Fibroblast of mammary gland (primary cell): ENCODE data around the gene PDRG1.

Experiments
- DNase-seq: peaks from one replicate; pipeline ENCODE4 v3.0.0-alpha.2; 2010; ENCODE audit warnings: low read depth
- H3K4me3 ChIP-seq: 2 replicates; pipeline ENCODE4 v1.5.1; 2011; ENCODE audit warnings: low read depth, mild to moderate bottlenecking, low read length, moderate library complexity; ENCODE audit not compliant: control insufficient read depth
- TF ChIP-seq, protein P1 (sequence below): conservative IDR thresholded peaks from 2 replicates; pipeline ENCODE4 v1.5.1; 2011; ENCODE audit warnings: low read depth, low read length, inconsistent platforms; ENCODE audit not compliant: control insufficient read depth, insufficient read depth

PDRG1 gene

GRCh38 chr20:31989030-31989645 is 37.3 kb upstream of the PDRG1 start:
- TF ChIP-seq, protein P1, sequence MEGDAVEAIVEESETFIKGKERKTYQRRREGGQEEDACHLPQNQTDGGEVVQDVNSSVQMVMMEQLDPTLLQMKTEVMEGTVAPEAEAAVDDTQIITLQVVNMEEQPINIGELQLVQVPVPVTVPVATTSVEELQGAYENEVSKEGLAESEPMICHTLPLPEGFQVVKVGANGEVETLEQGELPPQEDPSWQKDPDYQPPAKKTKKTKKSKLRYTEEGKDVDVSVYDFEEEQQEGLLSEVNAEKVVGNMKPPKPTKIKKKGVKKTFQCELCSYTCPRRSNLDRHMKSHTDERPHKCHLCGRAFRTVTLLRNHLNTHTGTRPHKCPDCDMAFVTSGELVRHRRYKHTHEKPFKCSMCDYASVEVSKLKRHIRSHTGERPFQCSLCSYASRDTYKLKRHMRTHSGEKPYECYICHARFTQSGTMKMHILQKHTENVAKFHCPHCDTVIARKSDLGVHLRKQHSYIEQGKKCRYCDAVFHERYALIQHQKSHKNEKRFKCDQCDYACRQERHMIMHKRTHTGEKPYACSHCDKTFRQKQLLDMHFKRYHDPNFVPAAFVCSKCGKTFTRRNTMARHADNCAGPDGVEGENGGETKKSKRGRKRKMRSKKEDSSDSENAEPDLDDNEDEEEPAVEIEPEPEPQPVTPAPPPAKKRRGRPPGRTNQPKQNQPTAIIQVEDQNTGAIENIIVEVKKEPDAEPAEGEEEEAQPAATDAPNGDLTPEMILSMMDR, result no peak
- no peak for DNase-seq

DNA sequence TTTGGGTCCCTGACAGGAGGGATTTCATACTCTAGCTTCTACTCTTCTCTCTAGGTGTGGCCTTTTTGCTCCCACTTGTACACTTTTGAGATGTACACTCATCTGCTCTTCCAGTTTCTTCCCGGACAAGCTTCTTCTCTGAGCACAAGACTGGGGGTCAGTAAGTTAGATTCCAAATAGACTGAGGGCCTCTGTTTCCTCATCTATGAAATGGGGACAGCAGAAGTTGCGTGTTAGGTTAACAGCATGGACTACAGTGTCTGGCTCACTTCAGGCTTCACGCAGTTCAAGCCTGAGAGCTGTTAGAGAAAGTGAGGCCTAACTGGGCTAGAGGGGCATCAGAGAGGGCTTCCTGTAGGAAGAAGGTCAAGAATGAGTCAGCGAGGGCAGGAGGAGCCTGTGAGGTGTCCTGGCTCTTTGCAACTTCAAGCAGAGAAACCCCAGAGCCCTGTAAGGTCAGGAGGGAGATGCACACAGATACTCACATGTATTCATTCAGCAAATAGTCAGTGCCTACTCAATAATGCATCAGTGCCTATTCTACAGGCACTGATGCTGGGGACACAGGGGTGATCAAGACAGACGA is 36.7 kb upstream of the PDRG1 start:
- TF ChIP-seq, protein P1, result no peak
- DNase-seq, result no peak
- H3K4me3 ChIP-seq, result no peak overlapping the region

More at GRCh38 chr20:31989030-31989645, 37.3 kb upstream of the PDRG1 start:
- no peak overlapping the region for H3K4me3 ChIP-seq

DNA sequence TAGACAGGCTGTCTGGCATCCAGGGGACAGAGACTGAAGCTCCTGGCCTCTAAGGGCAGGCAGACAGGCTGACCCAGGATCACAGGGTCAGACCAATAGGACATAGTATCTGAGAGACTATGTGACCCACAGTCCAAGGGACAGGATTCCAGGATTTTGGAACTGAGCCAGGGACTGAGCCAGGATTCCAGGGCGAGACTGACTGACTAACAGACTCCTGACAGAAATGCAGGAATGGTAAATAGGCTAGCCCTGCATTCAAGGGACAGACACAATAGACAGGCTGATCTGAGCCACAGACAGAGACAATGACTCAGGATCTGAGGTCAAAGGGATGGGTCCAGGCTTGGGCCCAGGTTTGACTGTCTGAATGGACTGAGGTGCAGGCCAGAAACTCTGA is 35.9 kb upstream of the PDRG1 start:
- TF ChIP-seq, protein P1, result no peak
- no peak overlapping the region for H3K4me3 ChIP-seq
- peak; percentile 11 for DNase-seq

GRCh38 chr20:31984981-31985471 is 33.2 kb upstream of the PDRG1 start:
- no peak overlapping the region for H3K4me3 ChIP-seq
- TF ChIP-seq, protein P1, result no peak
- DNase-seq, result no peak

- H3K4me3 ChIP-seq, result no peak overlapping the region
- DNase-seq, result no peak
- TF ChIP-seq, protein P1, result no peak
These were observed 29.9 kb upstream of the PDRG1 start for GRCh38 chr20:31981784-31982183.

DNA sequence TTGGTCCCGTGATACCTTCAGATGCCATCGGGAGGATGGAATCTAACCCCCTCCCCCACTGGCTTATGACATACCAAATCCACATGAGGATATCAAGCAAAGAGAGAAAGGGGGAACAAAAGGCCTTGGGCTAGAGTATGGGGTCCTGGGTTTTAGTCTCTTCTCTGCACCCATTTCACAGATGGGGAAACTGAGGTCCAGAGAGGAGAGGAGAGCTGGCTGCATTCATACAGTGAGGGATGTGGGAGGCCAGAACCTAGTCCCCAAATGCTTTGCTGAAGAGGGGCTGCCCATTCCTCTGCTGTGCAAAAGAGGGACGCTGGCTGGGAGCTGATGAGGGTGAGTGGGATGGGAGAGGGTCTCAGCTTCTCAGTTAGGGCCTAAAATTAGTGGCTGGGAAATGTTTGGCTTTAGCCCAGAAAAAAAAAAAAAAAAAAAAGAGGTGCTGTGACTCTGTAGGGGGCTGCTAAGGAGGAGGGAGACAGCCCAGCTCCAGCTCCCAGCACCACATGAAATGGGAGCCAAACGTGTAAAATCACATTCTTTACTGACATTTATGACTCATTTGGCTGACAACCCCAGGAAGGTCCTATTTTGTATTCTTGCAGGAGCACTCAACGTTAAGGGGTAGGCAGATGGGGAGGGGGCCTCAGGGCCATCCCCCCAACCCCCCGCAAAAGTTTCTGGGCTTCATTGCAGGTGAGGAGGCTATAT is 28.0 kb upstream of the PDRG1 start:
- TF ChIP-seq, protein P1, result no peak
- no peak for DNase-seq
- no peak overlapping the region for H3K4me3 ChIP-seq
